Calu3 (cell line): Measurements from ENCODE around the gene PRDM2. TPM values are rescaled to one million over a fixed set of nuclear protein-coding genes. Genes with fewer than 3 reads are reported as not detected.
"Not testable (repeated sequence)": the region's sequence is repeated elsewhere in the genome, so short reads cannot be mapped to it uniquely, and the experiment has no call there.

Experiments
- BruUV-seq: library from RNA; stranded (reverse); fragments of 400-500 nt; replicated peaks from 2 replicates; lab custom pipeline; 2021; lab: Mats Ljungman, UMichigan
- CTCF ChIA-PET: fragments of 300-600 bp; sonication (Branson Sonifier 250); formaldehyde crosslinking; loops from one replicate; lab custom pipeline; 2022; ENCODE audit warnings: antibody characterized with exemption; lab: Charles Lee
- DNase-seq: peaks from one replicate; pipeline ENCODE4 v3.0.0; 2022
- H3K27ac Mint-ChIP-seq: one replicate; pipeline ENCODE4 v1.8.0; 2022; ENCODE audit warnings: mixed read lengths; ENCODE audit not compliant: unreplicated experiment
- H3K27me3 Mint-ChIP-seq: one replicate; pipeline ENCODE4 v1.8.0; 2022; ENCODE audit warnings: mixed read lengths; ENCODE audit not compliant: unreplicated experiment
- H3K36me3 Mint-ChIP-seq: one replicate; pipeline ENCODE4 v1.8.0; 2022; ENCODE audit warnings: mild to moderate bottlenecking, moderate library complexity, mixed read lengths; ENCODE audit not compliant: insufficient read depth, unreplicated experiment
- H3K4me1 Mint-ChIP-seq: one replicate; pipeline ENCODE4 v1.8.0; 2022; ENCODE audit warnings: mild to moderate bottlenecking, low read depth, mixed read lengths; ENCODE audit not compliant: unreplicated experiment
- H3K4me3 Mint-ChIP-seq: one replicate; pipeline ENCODE4 v1.8.0; 2022; ENCODE audit warnings: mild to moderate bottlenecking, low read depth, moderate library complexity, mixed read lengths; ENCODE audit not compliant: unreplicated experiment
- H3K9me3 Mint-ChIP-seq: one replicate; pipeline ENCODE4 v1.8.0; 2022; ENCODE audit warnings: low read depth, mixed read lengths; ENCODE audit not compliant: unreplicated experiment
- intact Hi-C: fragments of 100-400 bp; cut with micrococcal nuclease; formaldehyde crosslinking; loops from one replicate; pipeline ENCODE4 v1.10.0; 2022; ENCODE audit not compliant: unreplicated experiment
- total RNA-seq: library from RNA; stranded (reverse); gene quantifications from 2 replicates; pipeline ENCODE4 v1.2.3, GENCODE V29; 2022
- TF ChIP-seq, protein P1 (sequence below): fragments of 200-600 bp; IDR thresholded peaks from one replicate; pipeline ENCODE4 v1.8.0; 2022; ENCODE audit warnings: antibody characterized with exemption; ENCODE audit not compliant: unreplicated experiment

The PRDM2 gene
- total RNA-seq, 1 experiment from 2014 or later, result 29.9 TPM

DNA sequence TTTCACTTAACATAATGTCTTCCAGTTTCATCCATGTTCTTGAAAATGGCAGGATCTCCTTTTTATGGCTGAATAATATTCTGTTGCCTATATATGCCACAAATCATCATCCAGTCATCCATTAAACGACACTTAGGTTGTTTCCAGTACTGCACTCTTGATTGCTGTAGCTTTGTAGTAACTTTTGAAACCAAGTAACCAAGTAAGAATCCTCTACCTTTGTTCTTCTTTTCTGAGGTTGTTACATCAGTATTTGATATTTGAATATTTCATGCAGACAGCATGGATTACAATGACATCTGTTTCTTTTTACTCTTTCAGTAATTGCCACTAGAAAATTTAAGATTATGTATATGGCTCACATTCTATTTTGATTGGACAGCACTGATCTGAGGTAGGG lies 22.1 kb upstream of the PRDM2 start:
- H3K9me3 Mint-ChIP-seq, result peaks cover 2% of the 10 kb centered on the region
- H3K27ac Mint-ChIP-seq, result no peak overlapping the region
- no TSS peak for BruUV-seq
- no peak for DNase-seq
- no peaks in the 10 kb centered on the region for H3K36me3 Mint-ChIP-seq
- TF ChIP-seq, protein P1, sequence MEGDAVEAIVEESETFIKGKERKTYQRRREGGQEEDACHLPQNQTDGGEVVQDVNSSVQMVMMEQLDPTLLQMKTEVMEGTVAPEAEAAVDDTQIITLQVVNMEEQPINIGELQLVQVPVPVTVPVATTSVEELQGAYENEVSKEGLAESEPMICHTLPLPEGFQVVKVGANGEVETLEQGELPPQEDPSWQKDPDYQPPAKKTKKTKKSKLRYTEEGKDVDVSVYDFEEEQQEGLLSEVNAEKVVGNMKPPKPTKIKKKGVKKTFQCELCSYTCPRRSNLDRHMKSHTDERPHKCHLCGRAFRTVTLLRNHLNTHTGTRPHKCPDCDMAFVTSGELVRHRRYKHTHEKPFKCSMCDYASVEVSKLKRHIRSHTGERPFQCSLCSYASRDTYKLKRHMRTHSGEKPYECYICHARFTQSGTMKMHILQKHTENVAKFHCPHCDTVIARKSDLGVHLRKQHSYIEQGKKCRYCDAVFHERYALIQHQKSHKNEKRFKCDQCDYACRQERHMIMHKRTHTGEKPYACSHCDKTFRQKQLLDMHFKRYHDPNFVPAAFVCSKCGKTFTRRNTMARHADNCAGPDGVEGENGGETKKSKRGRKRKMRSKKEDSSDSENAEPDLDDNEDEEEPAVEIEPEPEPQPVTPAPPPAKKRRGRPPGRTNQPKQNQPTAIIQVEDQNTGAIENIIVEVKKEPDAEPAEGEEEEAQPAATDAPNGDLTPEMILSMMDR, result no peak
- H3K4me1 Mint-ChIP-seq, result no peaks in the 10 kb centered on the region
- H3K4me3 Mint-ChIP-seq, result no peak overlapping the region
- intact Hi-C loops, result no loop called here
- H3K27me3 Mint-ChIP-seq, result no peaks in the 10 kb centered on the region
- CTCF ChIA-PET, result no interaction called here

DNA sequence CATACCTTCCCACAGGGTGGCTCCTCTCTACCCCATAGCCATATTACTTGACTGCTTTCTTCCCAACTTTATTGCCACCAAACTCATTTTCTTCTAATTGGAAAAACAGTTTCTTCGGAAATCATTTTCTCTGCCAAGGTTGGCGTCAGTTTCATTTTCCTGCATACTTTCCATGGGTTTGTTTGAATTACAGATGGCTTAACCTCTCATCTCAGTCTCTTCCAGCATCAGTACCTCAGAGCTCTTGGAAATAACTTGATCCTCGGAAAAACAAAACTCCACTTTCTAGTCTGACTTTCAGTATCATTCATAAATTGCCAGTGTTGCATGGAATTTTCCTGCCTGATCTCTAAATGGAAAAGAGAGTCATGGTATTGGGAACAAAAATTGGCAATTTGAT lies 20.3 kb upstream of the PRDM2 start:
- Mint-ChIP-seq H3K4me3 (no peak overlapping the region), H3K36me3 (no peaks in the 10 kb centered on the region), H3K27ac (no peak overlapping the region), H3K4me1 (no peaks in the 10 kb centered on the region), H3K9me3 (peaks cover 2% of the 10 kb centered on the region), H3K27me3 (no peaks in the 10 kb centered on the region)
- intact Hi-C loops, result no loop called here
- CTCF ChIA-PET, result no interaction called here
- DNase-seq, result no peak
- TF ChIP-seq, protein P1, result no peak
- BruUV-seq, result no TSS peak

DNA sequence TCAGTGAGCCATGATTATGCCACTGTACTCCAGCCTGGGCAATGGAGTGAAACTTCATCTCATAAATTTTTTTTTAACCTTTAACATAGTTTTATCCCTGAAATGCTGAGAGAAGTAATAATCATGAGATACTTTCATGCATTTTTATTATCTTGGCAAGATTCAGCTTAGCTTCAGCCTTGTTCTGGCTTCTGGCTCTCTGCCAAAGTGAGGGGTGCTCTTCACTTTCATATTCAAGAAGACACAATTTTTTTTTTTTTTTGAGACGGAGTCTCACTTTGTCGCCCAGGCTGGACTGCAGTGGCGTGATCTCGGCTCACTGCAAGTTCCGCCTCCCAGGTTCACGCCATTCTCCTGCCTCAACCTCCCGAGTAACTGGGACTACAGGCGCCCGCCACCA lies 19.4 kb upstream of the PRDM2 start:
- BruUV-seq, result not testable (repeated sequence)

DNA sequence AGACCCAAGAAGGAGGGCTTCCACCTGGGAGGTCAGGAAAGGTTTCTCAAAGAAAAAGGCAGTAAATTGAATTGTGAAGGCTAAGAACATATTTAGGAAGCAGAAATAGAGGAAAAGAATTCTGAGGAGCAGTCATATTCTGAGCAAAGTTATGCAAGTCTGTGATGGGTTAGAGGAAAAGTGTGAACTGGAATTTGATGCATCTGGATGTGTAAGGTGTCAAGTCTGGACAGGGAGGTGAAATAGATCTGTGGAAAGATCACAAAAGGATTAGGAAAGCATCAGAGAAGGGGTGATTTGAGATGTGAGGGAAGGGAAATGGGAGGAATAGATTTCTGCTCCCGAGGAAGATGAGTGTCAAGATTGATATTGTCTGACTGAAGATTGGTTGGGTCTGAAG lies 18.1 kb upstream of the PRDM2 start:
- no peaks in the 10 kb centered on the region for H3K4me1 Mint-ChIP-seq
- CTCF ChIA-PET, result no interaction called here
- DNase-seq, result no peak
- intact Hi-C loops, result no loop called here
- H3K9me3 Mint-ChIP-seq, result peaks cover 2% of the 10 kb centered on the region
- H3K4me3 Mint-ChIP-seq, result no peak overlapping the region
- H3K27me3 Mint-ChIP-seq, result no peaks in the 10 kb centered on the region
- no TSS peak for BruUV-seq
- no peaks in the 10 kb centered on the region for H3K36me3 Mint-ChIP-seq
- TF ChIP-seq, protein P1, result no peak
- no peak overlapping the region for H3K27ac Mint-ChIP-seq

More for the DNA sequence above, 19.4 kb upstream of the PRDM2 start:
- H3K27ac Mint-ChIP-seq, H3K4me1 Mint-ChIP-seq, intact Hi-C loops, CTCF ChIA-PET, H3K9me3 Mint-ChIP-seq, H3K36me3 Mint-ChIP-seq, H3K27me3 Mint-ChIP-seq, DNase-seq, H3K4me3 Mint-ChIP-seq: not testable (repeated sequence)

DNA sequence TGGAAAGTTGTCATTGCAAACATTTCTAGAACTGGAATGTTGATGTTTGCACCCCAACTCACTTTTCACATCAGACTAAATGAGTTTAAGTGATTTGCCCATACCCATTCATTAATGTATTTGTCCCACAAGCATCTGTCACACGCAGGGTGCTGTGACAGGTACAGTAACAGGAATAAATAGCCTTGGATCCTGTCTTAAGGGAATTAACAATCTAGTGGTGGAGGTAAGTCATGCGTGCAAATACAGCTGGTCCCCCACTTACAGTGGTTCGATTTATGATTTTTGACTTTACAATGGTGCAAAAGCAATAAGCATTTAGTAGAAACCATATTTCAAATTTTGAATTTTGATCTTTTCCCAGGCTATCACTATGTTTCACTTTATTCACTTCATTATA lies 17.5 kb upstream of the PRDM2 start:
- DNase-seq, result no peak
- Mint-ChIP-seq H3K9me3 (peaks cover 2% of the 10 kb centered on the region), H3K4me3 (no peak overlapping the region), H3K27ac (no peak overlapping the region), H3K27me3 (no peaks in the 10 kb centered on the region), H3K36me3 (no peaks in the 10 kb centered on the region), H3K4me1 (no peaks in the 10 kb centered on the region)
- intact Hi-C loops, result no loop called here
- TF ChIP-seq, protein P1, result no peak
- CTCF ChIA-PET, result no interaction called here
- BruUV-seq, result no TSS peak
